Activated CD4-positive, CD25-positive, alpha-beta regulatory T cell treated with anti-CD3 and anti-CD28 coated beads, Interleukin-2, amount 50 U/mL, for 24 hours (primary cell): ENCODE results near the gene AKAP1.

Source experiments
- ATAC-seq, 2 donors: fragments of 150-1000 bp; cut with Tn5 transposase; one replicate each; pipeline ENCODE4 v1.10.0; 2021; ENCODE audit warnings: mild to moderate bottlenecking in 1 of 2, moderate library complexity in 1 of 2

AKAP1 gene

DNA sequence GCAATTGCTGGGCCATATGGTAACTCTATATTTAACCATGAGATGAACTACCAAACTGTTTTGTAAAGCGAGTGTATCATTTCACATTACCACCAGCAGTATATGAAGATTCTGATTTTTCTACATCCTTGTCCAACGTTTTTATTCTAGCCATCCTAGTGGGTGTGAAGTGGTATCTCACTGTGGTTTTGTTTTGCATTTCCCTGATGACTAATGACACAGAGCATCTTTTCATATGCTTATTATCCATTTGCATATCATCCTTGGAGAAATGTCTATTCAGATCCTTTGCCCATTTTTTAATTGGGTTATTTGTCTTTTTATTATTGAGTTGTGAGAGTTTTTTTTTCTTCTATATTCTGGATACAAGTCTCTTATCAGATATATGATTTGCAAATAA, 83.6 kb downstream of the AKAP1 start:
- ATAC-seq, result no peak

DNA sequence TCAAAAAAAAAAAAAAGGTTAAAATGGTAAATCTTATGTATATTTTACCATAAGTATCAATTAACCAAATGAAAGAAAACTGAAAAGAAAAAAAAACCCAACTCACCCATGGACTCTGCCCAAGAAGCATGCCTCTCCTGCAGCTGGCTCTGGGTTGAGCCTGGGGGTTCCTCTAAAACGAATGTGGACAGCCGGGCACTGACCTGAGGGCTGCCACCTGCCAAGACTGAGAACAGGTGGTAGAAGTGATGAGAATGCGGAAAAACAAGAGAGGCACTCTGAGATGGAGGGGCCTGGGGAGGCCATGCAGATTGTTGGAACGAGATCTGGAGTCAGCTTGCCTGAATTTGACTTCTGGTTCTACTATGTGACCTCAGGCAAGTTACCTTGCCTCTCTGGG, 85.8 kb downstream of the AKAP1 start:
- ATAC-seq, result no peak
